ENCODE measurements around the gene ZFPL1. TPM values are rescaled to one million over a fixed set of nuclear protein-coding genes. Genes with fewer than 3 reads are reported as not detected.

ZFPL1 gene
- total and polyA plus RNA-seq, 9 of the 15 experiments (the other 6 are each of a cell fraction or from before 2014, with no cell fraction given), result 3.7 to 37.5 (median 22.7) TPM

GRCh38 chr11:65112546-65113360, 28.7 kb downstream of the ZFPL1 start (continued):
- TF ChIP-seq, protein P1, sequence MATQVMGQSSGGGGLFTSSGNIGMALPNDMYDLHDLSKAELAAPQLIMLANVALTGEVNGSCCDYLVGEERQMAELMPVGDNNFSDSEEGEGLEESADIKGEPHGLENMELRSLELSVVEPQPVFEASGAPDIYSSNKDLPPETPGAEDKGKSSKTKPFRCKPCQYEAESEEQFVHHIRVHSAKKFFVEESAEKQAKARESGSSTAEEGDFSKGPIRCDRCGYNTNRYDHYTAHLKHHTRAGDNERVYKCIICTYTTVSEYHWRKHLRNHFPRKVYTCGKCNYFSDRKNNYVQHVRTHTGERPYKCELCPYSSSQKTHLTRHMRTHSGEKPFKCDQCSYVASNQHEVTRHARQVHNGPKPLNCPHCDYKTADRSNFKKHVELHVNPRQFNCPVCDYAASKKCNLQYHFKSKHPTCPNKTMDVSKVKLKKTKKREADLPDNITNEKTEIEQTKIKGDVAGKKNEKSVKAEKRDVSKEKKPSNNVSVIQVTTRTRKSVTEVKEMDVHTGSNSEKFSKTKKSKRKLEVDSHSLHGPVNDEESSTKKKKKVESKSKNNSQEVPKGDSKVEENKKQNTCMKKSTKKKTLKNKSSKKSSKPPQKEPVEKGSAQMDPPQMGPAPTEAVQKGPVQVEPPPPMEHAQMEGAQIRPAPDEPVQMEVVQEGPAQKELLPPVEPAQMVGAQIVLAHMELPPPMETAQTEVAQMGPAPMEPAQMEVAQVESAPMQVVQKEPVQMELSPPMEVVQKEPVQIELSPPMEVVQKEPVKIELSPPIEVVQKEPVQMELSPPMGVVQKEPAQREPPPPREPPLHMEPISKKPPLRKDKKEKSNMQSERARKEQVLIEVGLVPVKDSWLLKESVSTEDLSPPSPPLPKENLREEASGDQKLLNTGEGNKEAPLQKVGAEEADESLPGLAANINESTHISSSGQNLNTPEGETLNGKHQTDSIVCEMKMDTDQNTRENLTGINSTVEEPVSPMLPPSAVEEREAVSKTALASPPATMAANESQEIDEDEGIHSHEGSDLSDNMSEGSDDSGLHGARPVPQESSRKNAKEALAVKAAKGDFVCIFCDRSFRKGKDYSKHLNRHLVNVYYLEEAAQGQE (IDR thresholded peaks at IDR 0.05; ENCODE audit: borderline replicate concordance), result peak; percentile 56; the same call in 1 of the 2 replicates
- TF ChIP-seq, protein P1 (CRISPR knock-in tag; IDR thresholded peaks at IDR 0.05; ENCODE audit: low read depth), result no peak
- TF ChIP-seq TARDBP (IDR thresholded peaks at IDR 0.05), result peak; percentile 98
- TF ChIP-seq ARID3B (CRISPR knock-in tag; IDR thresholded peaks at IDR 0.05; ENCODE audit: borderline replicate concordance), result no peak
- TF ChIP-seq, protein P2, sequence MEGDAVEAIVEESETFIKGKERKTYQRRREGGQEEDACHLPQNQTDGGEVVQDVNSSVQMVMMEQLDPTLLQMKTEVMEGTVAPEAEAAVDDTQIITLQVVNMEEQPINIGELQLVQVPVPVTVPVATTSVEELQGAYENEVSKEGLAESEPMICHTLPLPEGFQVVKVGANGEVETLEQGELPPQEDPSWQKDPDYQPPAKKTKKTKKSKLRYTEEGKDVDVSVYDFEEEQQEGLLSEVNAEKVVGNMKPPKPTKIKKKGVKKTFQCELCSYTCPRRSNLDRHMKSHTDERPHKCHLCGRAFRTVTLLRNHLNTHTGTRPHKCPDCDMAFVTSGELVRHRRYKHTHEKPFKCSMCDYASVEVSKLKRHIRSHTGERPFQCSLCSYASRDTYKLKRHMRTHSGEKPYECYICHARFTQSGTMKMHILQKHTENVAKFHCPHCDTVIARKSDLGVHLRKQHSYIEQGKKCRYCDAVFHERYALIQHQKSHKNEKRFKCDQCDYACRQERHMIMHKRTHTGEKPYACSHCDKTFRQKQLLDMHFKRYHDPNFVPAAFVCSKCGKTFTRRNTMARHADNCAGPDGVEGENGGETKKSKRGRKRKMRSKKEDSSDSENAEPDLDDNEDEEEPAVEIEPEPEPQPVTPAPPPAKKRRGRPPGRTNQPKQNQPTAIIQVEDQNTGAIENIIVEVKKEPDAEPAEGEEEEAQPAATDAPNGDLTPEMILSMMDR (IDR thresholded peaks at IDR 0.05 in 2 of 3, conservative IDR thresholded peaks at IDR 0.05 in 1 of 3; ENCODE audit: insufficient read depth in 2 of 3, low read depth in 1 of 3, low read length in 3 of 3), result peak; percentile 78 to 93 (median 91)
- TF ChIP-seq SAFB2 (IDR thresholded peaks at IDR 0.05; ENCODE audit: borderline replicate concordance, low read depth, low read length, severe bottlenecking), result no peak
- 0 out of 2 replicates have a peak, but pooled peaks have one; percentile 57 for TF ChIP-seq KDM2B (CRISPR knock-in tag; IDR thresholded peaks at IDR 0.05)
- TF ChIP-seq TRIM25 (IDR thresholded peaks at IDR 0.05; ENCODE audit: borderline replicate concordance), result no peak
- no peak for TF ChIP-seq IFI16 (CRISPR knock-in tag; IDR thresholded peaks at IDR 0.05)
- TF ChIP-seq ZBTB12 (CRISPR knock-in tag; IDR thresholded peaks at IDR 0.05), result no peak
- TF ChIP-seq RUNX1 (IDR thresholded peaks at IDR 0.05; ENCODE audit: low read depth), result no peak; the same call in 1 of the 2 replicates
- peak; percentile 79; the same call in 1 of the 2 replicates for TF ChIP-seq HNRNPL (IDR thresholded peaks at IDR 0.05; ENCODE audit: low read depth, low read length)

Data from K562 (cell line).